Measurements from ENCODE around the gene FRG1.
"Not testable (repeated sequence)": the region's sequence is repeated elsewhere in the genome, so short reads cannot be mapped to it uniquely, and the experiment has no call there.

The FRG1 gene

GRCh38 chr4:189985651-189986243, 45.1 kb downstream of the FRG1 start:
- DNase-seq, result not testable (repeated sequence)

- no peak for DNase-seq
Measured at GRCh38 chr4:189988877-189989431, 48.3 kb downstream of the FRG1 start.

GRCh38 chr4:189989941-189990340, 49.3 kb downstream of the FRG1 start:
- DNase-seq, result not testable (repeated sequence)
